Measurements from ENCODE around the gene FGD4.

GRCh38 chr12:32379667-32380066, 19.7 kb upstream of the FGD4 start:
- TF ChIP-seq TCF12 (IDR thresholded peaks at IDR 0.05; ENCODE audit: low read depth) = no peak
- no peak for TF ChIP-seq MAX (IDR thresholded peaks at IDR 0.05)
- no peak for TF ChIP-seq CEBPB (IDR thresholded peaks at IDR 0.05)
- TF ChIP-seq TAF1 (IDR thresholded peaks at IDR 0.05; ENCODE audit: low read depth) = no peak
- no peak for TF ChIP-seq YY1 (IDR thresholded peaks at IDR 0.05; ENCODE audit: low read depth)
- no peak for TF ChIP-seq REST (IDR thresholded peaks at IDR 0.05; ENCODE audit: low read depth)
- no peak for TF ChIP-seq ZBTB7A (IDR thresholded peaks at IDR 0.05; ENCODE audit: low read depth)
- TF ChIP-seq TEAD4 (IDR thresholded peaks at IDR 0.05) = no peak
- TF ChIP-seq USF1 (IDR thresholded peaks at IDR 0.05) = no peak
- no peak for TF ChIP-seq CREB1 (IDR thresholded peaks at IDR 0.05; ENCODE audit: low read depth)
- no peak for TF ChIP-seq FOXM1 (IDR thresholded peaks at IDR 0.05; ENCODE audit: borderline replicate concordance, low read depth)
- no peak for TF ChIP-seq EP300 (IDR thresholded peaks at IDR 0.05; ENCODE audit: borderline replicate concordance)
- TF ChIP-seq RAD21 (IDR thresholded peaks at IDR 0.05; ENCODE audit: low read depth) = no peak
- TF ChIP-seq EGR1 (IDR thresholded peaks at IDR 0.05) = no peak
